ENCODE results near the gene DOCK8.
"Not testable (repeated sequence)": the region's sequence is repeated elsewhere in the genome, so short reads cannot be mapped to it uniquely, and the experiment has no call there.

The DOCK8 gene

GRCh38 chr9:227860-228259, 13.2 kb downstream of the DOCK8 start:
- DNase-seq: no peak

- no peak for DNase-seq
Observed at GRCh38 chr9:228929-229695, 14.4 kb downstream of the DOCK8 start.

- DNase-seq: not testable (repeated sequence)
Observed at GRCh38 chr9:231625-232024, 17.0 kb downstream of the DOCK8 start.

- not testable (repeated sequence) for DNase-seq
Observed at GRCh38 chr9:233708-234107, 19.0 kb downstream of the DOCK8 start.

- DNase-seq: no peak
Observed at GRCh38 chr9:237141-237857, 22.6 kb downstream of the DOCK8 start.

- DNase-seq: no peak
Observed at GRCh38 chr9:237858-238345, 23.2 kb downstream of the DOCK8 start.

- no peak for DNase-seq
Observed at GRCh38 chr9:242461-243080, 27.9 kb downstream of the DOCK8 start.

GRCh38 chr9:248278-248961, 33.8 kb downstream of the DOCK8 start:
- DNase-seq: no peak

- DNase-seq: no peak
Observed at GRCh38 chr9:249025-249424, 34.4 kb downstream of the DOCK8 start.

- no peak for DNase-seq
Observed at GRCh38 chr9:250039-250438, 35.4 kb downstream of the DOCK8 start.

GRCh38 chr9:250625-251024, 36.0 kb downstream of the DOCK8 start:
- DNase-seq: no peak

GRCh38 chr9:251398-251797, 36.7 kb downstream of the DOCK8 start:
- DNase-seq: no peak

- no peak for DNase-seq
Observed at GRCh38 chr9:253539-253938, 38.9 kb downstream of the DOCK8 start.

- no peak for DNase-seq
Observed at GRCh38 chr9:254516-254915, 39.9 kb downstream of the DOCK8 start.

GRCh38 chr9:257957-258356, 43.3 kb downstream of the DOCK8 start:
- DNase-seq: no peak

GRCh38 chr9:259405-260404, 45.0 kb downstream of the DOCK8 start:
- no peak for DNase-seq

GRCh38 chr9:264231-264630, 49.6 kb downstream of the DOCK8 start:
- DNase-seq: no peak

- no peak for DNase-seq
Observed at GRCh38 chr9:265209-265870, 50.7 kb downstream of the DOCK8 start.

GRCh38 chr9:266228-266627, 51.6 kb downstream of the DOCK8 start:
- no peak for DNase-seq

GRCh38 chr9:268616-269015, 54.0 kb downstream of the DOCK8 start:
- no peak for DNase-seq

- DNase-seq: no peak
Observed at GRCh38 chr9:269081-269711, 54.5 kb downstream of the DOCK8 start.

All from NCI-H510A (cell line).